GM19035 (cell line): ENCODE measurements around the gene PCGF5.
"Not testable (repeated sequence)": the region's sequence is repeated elsewhere in the genome, so short reads cannot be mapped to it uniquely, and the experiment has no call there.

ENCODE experiments used
- ATAC-seq: cut with Tn5 transposase; IDR thresholded peaks from one replicate; pipeline ENCODE4 v1.9.1; 2021; ENCODE audit not compliant: unreplicated experiment

The PCGF5 gene

DNA sequence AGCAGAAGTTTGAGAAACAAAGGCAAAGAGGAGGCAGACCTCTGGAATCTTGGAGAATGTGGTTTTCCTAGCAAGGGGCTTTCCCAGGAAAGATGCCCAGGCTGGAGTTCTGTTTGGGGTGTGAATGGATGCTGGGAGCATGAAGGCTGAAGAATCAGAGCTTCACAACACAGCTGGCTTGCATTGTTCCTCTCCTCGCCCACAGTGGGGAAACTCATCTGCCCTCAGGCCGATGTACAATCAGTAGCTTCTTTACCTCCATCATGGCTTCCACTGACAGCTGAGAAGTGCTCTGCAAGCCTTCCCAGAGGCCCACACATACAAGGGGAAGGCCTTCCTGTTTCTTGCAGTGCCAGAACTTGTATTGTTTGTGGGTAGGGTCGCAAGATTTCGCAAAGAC lies 98.9 kb downstream of the PCGF5 start:
- ATAC-seq = no peak

GRCh38 chr10:91323293-91323905 lies 102.9 kb downstream of the PCGF5 start:
- not testable (repeated sequence) for ATAC-seq

GRCh38 chr10:91328320-91328984 lies 108.0 kb downstream of the PCGF5 start:
- ATAC-seq = no peak
